ENCODE data around the gene SEC16A.

DNA sequence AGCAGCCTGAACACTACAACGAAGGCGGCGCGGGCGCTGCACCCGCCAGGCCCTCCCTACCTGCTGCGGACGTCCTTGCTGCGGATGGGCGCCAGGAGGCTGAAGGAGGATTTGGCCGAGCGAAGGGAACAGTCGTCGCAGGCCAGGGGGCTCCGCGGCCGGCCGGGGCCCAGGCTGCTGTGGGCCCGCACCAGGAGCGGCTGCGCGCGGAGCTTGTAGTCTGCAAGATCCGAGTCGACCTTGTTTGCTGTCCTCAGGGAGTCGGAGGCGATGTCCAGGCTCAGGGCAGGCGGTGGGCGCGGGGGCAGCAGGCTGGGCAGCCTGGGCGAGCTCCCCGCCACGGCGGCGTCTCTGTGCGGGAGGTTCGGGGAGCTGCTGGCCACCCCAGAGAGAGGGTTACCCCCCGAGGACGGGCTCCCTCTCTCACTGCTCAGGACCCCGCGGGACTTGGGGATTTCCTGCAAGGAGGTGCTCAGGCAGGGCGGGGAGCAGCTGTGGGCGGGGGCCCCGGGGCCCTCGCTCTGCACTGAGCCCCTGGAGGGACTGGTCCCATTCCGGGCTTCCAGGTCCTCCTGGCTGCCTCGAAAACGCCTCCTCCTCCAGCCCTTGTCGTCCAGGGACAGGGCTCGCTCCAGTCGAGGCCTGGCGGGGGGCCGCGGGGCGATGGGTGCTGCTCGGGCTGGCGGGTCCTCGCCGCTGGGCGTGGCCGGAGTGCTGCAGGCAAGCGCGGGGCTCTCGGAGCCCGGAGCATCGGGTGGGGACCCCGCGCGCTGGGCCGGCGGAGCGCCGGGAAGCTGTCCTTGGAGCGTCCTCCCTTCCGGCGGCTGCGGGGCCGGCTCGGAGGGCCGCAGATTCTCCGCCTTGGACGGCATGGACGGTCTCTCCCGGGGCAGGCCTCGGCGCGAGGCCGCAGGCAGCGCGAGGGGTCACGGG is 44.0 kb downstream of the SEC16A start:
- TF ChIP-seq, protein P1, sequence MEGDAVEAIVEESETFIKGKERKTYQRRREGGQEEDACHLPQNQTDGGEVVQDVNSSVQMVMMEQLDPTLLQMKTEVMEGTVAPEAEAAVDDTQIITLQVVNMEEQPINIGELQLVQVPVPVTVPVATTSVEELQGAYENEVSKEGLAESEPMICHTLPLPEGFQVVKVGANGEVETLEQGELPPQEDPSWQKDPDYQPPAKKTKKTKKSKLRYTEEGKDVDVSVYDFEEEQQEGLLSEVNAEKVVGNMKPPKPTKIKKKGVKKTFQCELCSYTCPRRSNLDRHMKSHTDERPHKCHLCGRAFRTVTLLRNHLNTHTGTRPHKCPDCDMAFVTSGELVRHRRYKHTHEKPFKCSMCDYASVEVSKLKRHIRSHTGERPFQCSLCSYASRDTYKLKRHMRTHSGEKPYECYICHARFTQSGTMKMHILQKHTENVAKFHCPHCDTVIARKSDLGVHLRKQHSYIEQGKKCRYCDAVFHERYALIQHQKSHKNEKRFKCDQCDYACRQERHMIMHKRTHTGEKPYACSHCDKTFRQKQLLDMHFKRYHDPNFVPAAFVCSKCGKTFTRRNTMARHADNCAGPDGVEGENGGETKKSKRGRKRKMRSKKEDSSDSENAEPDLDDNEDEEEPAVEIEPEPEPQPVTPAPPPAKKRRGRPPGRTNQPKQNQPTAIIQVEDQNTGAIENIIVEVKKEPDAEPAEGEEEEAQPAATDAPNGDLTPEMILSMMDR (IDR thresholded peaks at IDR 0.05; ENCODE audit: low read depth, low read length, missing input control), result no peak
- TF ChIP-seq, protein P2, sequence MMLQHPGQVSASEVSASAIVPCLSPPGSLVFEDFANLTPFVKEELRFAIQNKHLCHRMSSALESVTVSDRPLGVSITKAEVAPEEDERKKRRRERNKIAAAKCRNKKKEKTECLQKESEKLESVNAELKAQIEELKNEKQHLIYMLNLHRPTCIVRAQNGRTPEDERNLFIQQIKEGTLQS (IDR thresholded peaks at IDR 0.05), result no peak
- TF ChIP-seq RXRA (IDR thresholded peaks at IDR 0.05) (no peak), MAX (IDR thresholded peaks at IDR 0.05) (no peak)

Measured in liver (tissue), 3 donors.